ENCODE measurements around the gene SLTM. TPM values are rescaled to one million over a fixed set of nuclear protein-coding genes. Genes with fewer than 3 reads are reported as not detected.
"Not testable (repeated sequence)": the region's sequence is repeated elsewhere in the genome, so short reads cannot be mapped to it uniquely, and the experiment has no call there.

The SLTM gene
- total and polyA plus RNA-seq, 7 experiments from 2014 or later, result 56.3 to 166 (median 151) TPM

DNA sequence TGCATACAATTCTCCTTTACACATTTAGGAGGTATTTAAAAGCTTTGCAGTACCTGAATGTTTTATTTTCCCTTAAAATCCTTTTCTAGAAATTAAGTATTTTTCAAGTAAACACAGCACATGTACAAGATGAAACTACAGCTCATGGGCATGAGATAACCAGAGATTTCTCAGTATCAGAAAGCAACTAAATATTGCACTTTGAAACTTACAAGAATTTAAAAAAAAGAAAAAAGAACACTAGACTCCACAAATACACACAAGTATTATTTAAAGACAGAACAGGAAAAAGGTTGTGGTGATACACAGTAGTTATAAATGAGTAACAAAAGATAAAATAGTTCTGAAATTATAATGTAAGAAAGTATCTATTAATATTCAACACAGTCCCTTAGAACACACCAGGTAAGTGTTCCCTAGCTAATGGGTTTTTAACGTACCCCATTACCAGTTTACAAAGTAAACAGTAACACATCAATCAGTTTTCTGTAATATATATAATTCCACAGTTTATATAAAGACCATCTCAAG is 35.3 kb downstream of the SLTM start:
- Histone ChIP-seq H3K27ac (ENCODE audit: low read depth, low read length) (no peak overlapping the region), H3K4me3 (ENCODE audit: low read length) (no peak overlapping the region), H3K4me1 (ENCODE audit: control insufficient read depth in 2 of 2, insufficient read depth in 2 of 2, low read length in 2 of 2) (no peaks in the 10 kb centered on the region), H3K36me3 (ENCODE audit: control insufficient read depth in 2 of 3, insufficient read depth in 3 of 3, low read length in 3 of 3) (peaks cover 18 to 65% (median 31%) of the 10 kb centered on the region in 3 experiments), H3K27me3 (ENCODE audit: control insufficient read depth in 2 of 2, insufficient read depth in 2 of 2, low read length in 2 of 2) (no peaks in the 10 kb centered on the region), H3K9me3 (ENCODE audit: control insufficient read depth in 2 of 3, low read length in 3 of 3) (no peaks in the 10 kb centered on the region)
- peak overlapping the region in 3 of 9 donors; percentile 20 to 59 (median 27) for H3K27ac Mint-ChIP-seq
- H3K4me1 Mint-ChIP-seq, result peaks cover 4 to 26% (median 16%) of the 10 kb centered on the region in 7 donors
- H3K4me3 Mint-ChIP-seq, result no peak overlapping the region
- H3K36me3 Mint-ChIP-seq, result peaks cover 16 to 45% (median 32%) of the 10 kb centered on the region in 5 donors
- no peak for DNase-seq
- no peaks in the 10 kb centered on the region for H3K9me3 Mint-ChIP-seq
- ATAC-seq, result no peak
- CTCF ChIA-PET, result no interaction called here
- intact Hi-C loops (cut with micrococcal nuclease), result loop anchor here in 1 of 2 donors (10.0 kb wide), 1 partner anchor 673 kb away; no protein-coding TSS in a partner anchor
- H3K27me3 Mint-ChIP-seq, result no peaks in the 10 kb centered on the region
- POLR2A ChIA-PET, result no interaction called here

DNA sequence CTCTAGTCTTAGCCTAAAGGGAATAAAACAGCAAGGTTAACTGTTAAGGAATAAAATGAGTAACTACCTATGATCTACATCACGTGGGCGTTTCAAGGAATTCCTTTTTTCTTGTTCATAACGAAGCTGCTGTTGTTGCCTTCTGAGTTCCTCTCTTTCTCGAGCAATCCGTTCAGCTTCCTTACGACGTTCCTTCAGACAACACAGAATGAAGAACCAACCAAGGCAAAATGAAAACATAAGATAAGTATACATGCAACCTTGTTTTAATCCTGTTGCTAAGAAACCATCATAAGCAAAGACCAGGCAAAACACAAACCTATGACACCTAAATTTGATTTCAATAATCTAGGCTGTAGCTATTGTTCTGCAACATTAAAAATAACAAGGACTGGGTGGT is 44.1 kb downstream of the SLTM start:
- Histone ChIP-seq H3K4me3 (ENCODE audit: low read length) (no peak overlapping the region), H3K27ac (ENCODE audit: low read depth, low read length) (no peak overlapping the region), H3K27me3 (ENCODE audit: control insufficient read depth in 2 of 2, insufficient read depth in 2 of 2, low read length in 2 of 2) (no peaks in the 10 kb centered on the region), H3K36me3 (ENCODE audit: control insufficient read depth in 2 of 3, insufficient read depth in 3 of 3, low read length in 3 of 3) (peaks cover 35 to 91% (median 36%) of the 10 kb centered on the region in 3 experiments), H3K9me3 (ENCODE audit: control insufficient read depth in 2 of 3, low read length in 3 of 3) (no peaks in the 10 kb centered on the region), H3K4me1 (ENCODE audit: control insufficient read depth in 2 of 2, insufficient read depth in 2 of 2, low read length in 2 of 2) (no peaks in the 10 kb centered on the region)
- CTCF ChIA-PET, result no interaction called here
- ATAC-seq, result no peak
- POLR2A ChIA-PET, result no interaction called here
- Mint-ChIP-seq H3K9me3 (no peaks in the 10 kb centered on the region), H3K4me3 (no peak overlapping the region), H3K27me3 (no peaks in the 10 kb centered on the region), H3K4me1 (peaks cover 0 to 22% (median 3%) of the 10 kb centered on the region in 7 donors), H3K36me3 (peaks cover 40 to 86% (median 61%) of the 10 kb centered on the region in 5 donors), H3K27ac (peak overlapping the region in 1 of 9 donors; percentile 59)
- intact Hi-C loops (cut with micrococcal nuclease), result no loop called here
- DNase-seq, result no peak

DNA sequence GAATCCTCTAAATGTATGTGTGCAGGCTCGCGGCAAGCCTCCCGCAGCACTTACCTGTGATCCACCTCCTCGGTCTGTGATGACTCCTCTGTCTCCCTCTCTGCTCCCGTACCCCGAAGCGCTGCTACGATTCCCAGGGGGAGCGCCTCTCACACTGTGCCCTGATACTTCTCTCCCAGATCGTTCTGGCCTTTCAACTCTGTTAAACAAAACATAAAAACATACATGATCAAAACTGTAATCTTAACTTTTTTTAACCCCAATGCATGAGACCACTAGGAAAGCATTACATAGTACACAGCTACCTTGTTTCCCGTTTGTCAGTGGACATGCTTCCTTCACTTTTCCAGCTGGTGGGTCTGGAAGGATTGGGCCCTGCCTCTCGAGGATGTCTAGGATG is 46.6 kb downstream of the SLTM start:
- Histone ChIP-seq H3K4me3 (ENCODE audit: low read length) (no peak overlapping the region), H3K27ac (ENCODE audit: low read depth, low read length) (no peak overlapping the region), H3K9me3 (ENCODE audit: control insufficient read depth in 2 of 3, low read length in 3 of 3) (no peaks in the 10 kb centered on the region), H3K4me1 (ENCODE audit: control insufficient read depth in 2 of 2, insufficient read depth in 2 of 2, low read length in 2 of 2) (no peaks in the 10 kb centered on the region), H3K27me3 (ENCODE audit: control insufficient read depth in 2 of 2, insufficient read depth in 2 of 2, low read length in 2 of 2) (no peaks in the 10 kb centered on the region), H3K36me3 (ENCODE audit: control insufficient read depth in 2 of 3, insufficient read depth in 3 of 3, low read length in 3 of 3) (peaks cover 28 to 93% (median 38%) of the 10 kb centered on the region in 3 experiments)
- POLR2A ChIA-PET, result no interaction called here
- Mint-ChIP-seq H3K4me3 (no peak overlapping the region), H3K9me3 (no peaks in the 10 kb centered on the region), H3K27me3 (no peaks in the 10 kb centered on the region), H3K36me3 (peaks cover 24 to 81% (median 57%) of the 10 kb centered on the region in 5 donors), H3K27ac (peak overlapping the region in 6 of 9 donors; percentile 7 to 53 (median 20)), H3K4me1 (peaks cover 0 to 23% (median 3%) of the 10 kb centered on the region in 7 donors)
- DNase-seq (no peak), ATAC-seq (no peak)
- CTCF ChIA-PET, result no interaction called here
- intact Hi-C loops (cut with micrococcal nuclease), result no loop called here

DNA sequence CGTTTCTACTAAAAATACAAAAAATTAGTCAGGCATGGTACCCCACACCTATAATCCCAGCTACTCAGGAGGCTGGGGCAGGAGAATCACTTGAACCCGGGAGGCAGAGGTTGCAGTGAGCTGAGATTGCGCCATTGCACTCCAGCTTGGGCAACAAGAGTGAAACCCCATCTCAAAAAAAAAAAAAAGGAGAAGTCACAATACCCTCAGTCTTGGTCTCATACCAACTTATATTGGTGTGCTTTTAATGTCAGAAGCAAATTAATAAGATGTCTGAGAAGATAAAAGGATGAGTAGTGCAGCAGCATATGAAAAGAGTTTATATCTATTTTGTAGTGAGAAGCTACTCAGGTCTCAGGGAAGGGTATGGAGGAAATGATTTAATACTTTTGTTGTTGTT is 49.6 kb downstream of the SLTM start:
- H3K36me3 ChIP-seq (ENCODE audit: control insufficient read depth in 2 of 3, insufficient read depth in 3 of 3, low read length in 3 of 3), result peaks cover 32 to 98% (median 35%) of the 10 kb centered on the region in 3 experiments
- POLR2A ChIA-PET; H3K27ac ChIP-seq (ENCODE audit: low read depth, low read length); DNase-seq; H3K27me3 ChIP-seq (ENCODE audit: control insufficient read depth in 2 of 2, insufficient read depth in 2 of 2, low read length in 2 of 2); intact Hi-C loops (cut with micrococcal nuclease); H3K27ac Mint-ChIP-seq; H3K27me3 Mint-ChIP-seq; H3K4me3 ChIP-seq (ENCODE audit: low read length); H3K4me3 Mint-ChIP-seq; H3K9me3 Mint-ChIP-seq; CTCF ChIA-PET; H3K9me3 ChIP-seq (ENCODE audit: control insufficient read depth in 2 of 3, low read length in 3 of 3); H3K4me1 ChIP-seq (ENCODE audit: control insufficient read depth in 2 of 2, insufficient read depth in 2 of 2, low read length in 2 of 2); ATAC-seq: not testable (repeated sequence)
- H3K4me1 Mint-ChIP-seq, result peaks cover 0 to 16% (median 3%) of the 10 kb centered on the region in 7 donors
- peaks cover 25 to 81% (median 64%) of the 10 kb centered on the region in 5 donors for H3K36me3 Mint-ChIP-seq

DNA sequence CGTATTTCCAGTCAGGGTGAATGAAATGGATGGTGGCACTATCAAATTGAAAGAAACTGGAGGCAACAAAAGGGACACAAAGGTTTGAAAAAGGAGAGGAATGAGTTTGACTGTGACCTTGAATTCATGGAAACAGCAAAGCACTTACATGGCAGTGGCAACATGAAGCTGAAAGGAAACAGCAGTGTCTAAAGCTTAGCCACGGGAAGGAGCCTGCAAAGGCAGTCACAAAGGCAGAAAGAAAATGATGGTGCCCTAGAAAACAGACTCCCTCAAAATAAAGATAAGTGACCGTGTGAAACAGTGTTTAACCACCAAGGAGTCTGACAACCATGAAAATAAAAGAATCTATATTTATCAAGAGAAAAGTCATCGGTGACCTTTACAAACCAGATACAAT is 51.2 kb downstream of the SLTM start:
- H3K36me3 Mint-ChIP-seq, result peaks cover 27 to 75% (median 59%) of the 10 kb centered on the region in 5 donors
- CTCF ChIA-PET, result no interaction called here
- intact Hi-C loops (cut with micrococcal nuclease), result no loop called here

DNA sequence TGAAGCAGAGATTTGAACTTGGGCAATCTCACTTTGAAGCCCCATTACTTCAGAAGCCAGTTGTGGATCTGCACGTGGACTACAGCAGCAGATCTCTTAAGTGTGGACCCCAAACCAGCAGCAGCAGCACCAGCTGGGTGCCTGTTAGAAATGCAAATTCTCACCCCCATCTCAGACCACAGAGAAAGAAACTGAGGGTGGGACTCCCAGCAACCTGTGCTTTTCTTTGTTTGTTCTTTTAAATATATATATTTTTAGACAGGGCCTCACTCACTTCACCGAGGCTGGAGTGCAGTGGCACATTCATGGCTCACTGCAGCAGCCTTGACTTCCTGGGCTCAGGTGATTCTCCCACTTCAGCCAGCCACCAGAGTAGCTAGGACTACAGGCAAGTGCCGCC is 53.2 kb downstream of the SLTM start:
- intact Hi-C loops (cut with micrococcal nuclease), result no loop called here
- Mint-ChIP-seq H3K27me3 (no peaks in the 10 kb centered on the region), H3K4me3 (no peak overlapping the region), H3K27ac (no peak overlapping the region), H3K4me1 (peaks cover 0 to 13% (median 0%) of the 10 kb centered on the region in 7 donors), H3K36me3 (peaks cover 21 to 65% (median 55%) of the 10 kb centered on the region in 5 donors), H3K9me3 (no peaks in the 10 kb centered on the region)
- no peak overlapping the region for H3K4me3 ChIP-seq (ENCODE audit: low read length)
- H3K4me1 ChIP-seq (ENCODE audit: control insufficient read depth in 2 of 2, insufficient read depth in 2 of 2, low read length in 2 of 2), result no peaks in the 10 kb centered on the region
- DNase-seq (no peak), ATAC-seq (no peak)
- ChIA-PET POLR2A (no interaction called here), CTCF (no interaction called here)
- no peaks in the 10 kb centered on the region for H3K27me3 ChIP-seq (ENCODE audit: control insufficient read depth in 2 of 2, insufficient read depth in 2 of 2, low read length in 2 of 2)
- H3K9me3 ChIP-seq (ENCODE audit: control insufficient read depth in 2 of 3, low read length in 3 of 3), result no peaks in the 10 kb centered on the region
- H3K27ac ChIP-seq (ENCODE audit: low read depth, low read length), result no peak overlapping the region
- H3K36me3 ChIP-seq (ENCODE audit: control insufficient read depth in 2 of 3, insufficient read depth in 3 of 3, low read length in 3 of 3), result peaks cover 20 to 77% (median 22%) of the 10 kb centered on the region in 3 experiments

More for the DNA sequence above, 51.2 kb downstream of the SLTM start:
- POLR2A ChIA-PET, result no interaction called here
- Histone ChIP-seq H3K4me1 (ENCODE audit: control insufficient read depth in 2 of 2, insufficient read depth in 2 of 2, low read length in 2 of 2) (no peaks in the 10 kb centered on the region), H3K27ac (ENCODE audit: low read depth, low read length) (no peak overlapping the region), H3K36me3 (ENCODE audit: control insufficient read depth in 2 of 3, insufficient read depth in 3 of 3, low read length in 3 of 3) (peaks cover 28 to 94% (median 30%) of the 10 kb centered on the region in 3 experiments), H3K9me3 (ENCODE audit: control insufficient read depth in 2 of 3, low read length in 3 of 3) (no peaks in the 10 kb centered on the region), H3K27me3 (ENCODE audit: control insufficient read depth in 2 of 2, insufficient read depth in 2 of 2, low read length in 2 of 2) (no peaks in the 10 kb centered on the region), H3K4me3 (ENCODE audit: low read length) (no peak overlapping the region)
- Mint-ChIP-seq H3K4me3 (no peak overlapping the region), H3K27ac (peak overlapping the region in 3 of 9 donors; percentile 23 to 51 (median 51)), H3K4me1 (peaks cover 0 to 16% (median 2%) of the 10 kb centered on the region in 7 donors), H3K9me3 (no peaks in the 10 kb centered on the region), H3K27me3 (no peaks in the 10 kb centered on the region)
- no peak for DNase-seq
- no peak for ATAC-seq
